Activated T-helper 2 cell treated with anti-CD3 and anti-CD28 coated beads, Interferon-gamma antibody, Interleukin-2, Interleukin-4, amounts not matched to agents 10 μg/mL and 5 μg/mL and 100 μg/mL, durations not matched to agents 14 hours and 24 hours and 36 hours (primary cell): ENCODE data around the gene YDJC. TPM values are rescaled to one million over a fixed set of nuclear protein-coding genes. Genes with fewer than 3 reads are reported as not detected.

Experiments used
- DNase-seq: peaks from one replicate; pipeline ENCODE4 v3.0.0; 2021; ENCODE audit warnings: low spot score
- H3K27ac Mint-ChIP-seq: one replicate; pipeline ENCODE4 v1.8.0; 2021; ENCODE audit warnings: mixed read lengths
- H3K27me3 Mint-ChIP-seq: one replicate; pipeline ENCODE4 v1.8.0; 2021; ENCODE audit warnings: low read depth, mixed read lengths
- H3K36me3 Mint-ChIP-seq: one replicate; pipeline ENCODE4 v1.8.0; 2021; ENCODE audit warnings: low read depth, mixed read lengths
- H3K4me1 Mint-ChIP-seq: one replicate; pipeline ENCODE4 v1.8.0; 2021; ENCODE audit warnings: low read depth, mixed read lengths
- H3K4me3 Mint-ChIP-seq: one replicate; pipeline ENCODE4 v1.8.0; 2021; ENCODE audit warnings: low read depth, mild to moderate bottlenecking, moderate library complexity, mixed read lengths
- H3K9me3 Mint-ChIP-seq: one replicate; pipeline ENCODE4 v1.8.0; 2021; ENCODE audit warnings: mixed read lengths
- intact Hi-C: fragments of 100-400 bp; cut with micrococcal nuclease; formaldehyde crosslinking; loops from one replicate; pipeline ENCODE4 v1.15.1; 2023
- total RNA-seq: library from RNA; stranded (reverse); gene quantifications from 2 replicates; pipeline ENCODE4 v1.2.3, GENCODE V29; 2022

Gene YDJC
- total RNA-seq, 1 donor from 2014 or later = 44.3 TPM

GRCh38 chr22:21661991-21662390 is 32.2 kb upstream of the YDJC start:
- Mint-ChIP-seq H3K27me3 (no peaks in the 10 kb centered on the region), H3K27ac (no peak overlapping the region), H3K4me3 (no peak overlapping the region), H3K4me1 (peaks cover 13% of the 10 kb centered on the region), H3K36me3 (peaks cover 3% of the 10 kb centered on the region), H3K9me3 (no peaks in the 10 kb centered on the region)
- DNase-seq = no peak
- intact Hi-C loops = no loop called here

GRCh38 chr22:21660904-21661303 is 31.1 kb upstream of the YDJC start:
- Mint-ChIP-seq H3K36me3 (peaks cover 6% of the 10 kb centered on the region), H3K4me1 (peaks cover 19% of the 10 kb centered on the region), H3K4me3 (no peak overlapping the region), H3K27me3 (no peaks in the 10 kb centered on the region), H3K9me3 (no peaks in the 10 kb centered on the region), H3K27ac (no peak overlapping the region)
- DNase-seq = no peak
- intact Hi-C loops = no loop called here

GRCh38 chr22:21659864-21660525 is 30.2 kb upstream of the YDJC start:
- H3K4me1 Mint-ChIP-seq = peaks cover 16% of the 10 kb centered on the region
- intact Hi-C loops = no loop called here
- H3K4me3 Mint-ChIP-seq = no peak overlapping the region
- no peaks in the 10 kb centered on the region for H3K27me3 Mint-ChIP-seq
- no peaks in the 10 kb centered on the region for H3K9me3 Mint-ChIP-seq
- DNase-seq = no peak
- no peak overlapping the region for H3K27ac Mint-ChIP-seq
- peaks cover 6% of the 10 kb centered on the region for H3K36me3 Mint-ChIP-seq

GRCh38 chr22:21657360-21658032 is 27.7 kb upstream of the YDJC start:
- Mint-ChIP-seq H3K4me1 (peaks cover 17% of the 10 kb centered on the region), H3K9me3 (no peaks in the 10 kb centered on the region), H3K27ac (peak overlapping the region; percentile 82), H3K4me3 (peak overlapping the region; percentile 76), H3K36me3 (peaks cover 6% of the 10 kb centered on the region), H3K27me3 (no peaks in the 10 kb centered on the region)
- peak; percentile 80 for DNase-seq
- intact Hi-C loops = loop anchor here (1.0 kb wide), 1 partner anchor 15 kb away; the partner anchor contains the start of gene SDF2L1

- peak overlapping the region; percentile 76 for H3K4me3 Mint-ChIP-seq
- H3K36me3 Mint-ChIP-seq = peaks cover 7% of the 10 kb centered on the region
- peaks cover 17% of the 10 kb centered on the region for H3K4me1 Mint-ChIP-seq
- H3K27me3 Mint-ChIP-seq = no peaks in the 10 kb centered on the region
- DNase-seq = no peak
- H3K9me3 Mint-ChIP-seq = no peaks in the 10 kb centered on the region
- H3K27ac Mint-ChIP-seq = peak overlapping the region; percentile 82
- intact Hi-C loops = loop anchor here (1.0 kb wide), 1 partner anchor 15 kb away; the partner anchor contains the start of gene SDF2L1
Measured at GRCh38 chr22:21657020-21657359, 27.2 kb upstream of the YDJC start.

GRCh38 chr22:21652547-21653545 is 23.0 kb upstream of the YDJC start:
- no peak for DNase-seq
- intact Hi-C loops = loop anchor here (1.0 to 5.0 kb wide), 3 partner anchors 11 to 66 kb away; partner anchors contain the start of genes PPIL2 and SDF2L1
- Mint-ChIP-seq H3K27ac (no peak overlapping the region), H3K36me3 (peaks cover 26% of the 10 kb centered on the region), H3K4me3 (peak overlapping the region; percentile 91), H3K9me3 (no peaks in the 10 kb centered on the region), H3K4me1 (peaks cover 24% of the 10 kb centered on the region), H3K27me3 (no peaks in the 10 kb centered on the region)

- intact Hi-C loops = loop anchor here (1.0 to 5.0 kb wide), 3 partner anchors 10 to 65 kb away; partner anchors contain the start of genes PPIL2 and SDF2L1
- Mint-ChIP-seq H3K4me1 (peaks cover 23% of the 10 kb centered on the region), H3K9me3 (no peaks in the 10 kb centered on the region), H3K4me3 (peak overlapping the region; percentile 91), H3K27me3 (no peaks in the 10 kb centered on the region), H3K36me3 (peaks cover 26% of the 10 kb centered on the region), H3K27ac (peak overlapping the region; percentile 89)
- peak; percentile 88 for DNase-seq
Measured at GRCh38 chr22:21652010-21652546, 22.3 kb upstream of the YDJC start.

- intact Hi-C loops = loop anchor here (1.0 to 5.0 kb wide), 3 partner anchors 9 to 64 kb away; partner anchors contain the start of genes PPIL2 and SDF2L1
- Mint-ChIP-seq H3K27ac (peak overlapping the region; percentile 89), H3K4me1 (peaks cover 20% of the 10 kb centered on the region), H3K9me3 (no peaks in the 10 kb centered on the region), H3K4me3 (peak overlapping the region; percentile 91), H3K36me3 (peaks cover 26% of the 10 kb centered on the region), H3K27me3 (no peaks in the 10 kb centered on the region)
- DNase-seq = no peak
Measured at GRCh38 chr22:21651521-21652009, 21.7 kb upstream of the YDJC start.

- H3K27ac Mint-ChIP-seq = peak overlapping the region; percentile 89
- H3K4me3 Mint-ChIP-seq = peak overlapping the region; percentile 91
- DNase-seq = no peak
- no peaks in the 10 kb centered on the region for H3K9me3 Mint-ChIP-seq
- H3K27me3 Mint-ChIP-seq = no peaks in the 10 kb centered on the region
- intact Hi-C loops = loop anchor here (5.0 kb wide), 1 partner anchor 64 kb away; no protein-coding TSS in a partner anchor
- H3K36me3 Mint-ChIP-seq = peaks cover 30% of the 10 kb centered on the region
- H3K4me1 Mint-ChIP-seq = peaks cover 17% of the 10 kb centered on the region
Measured at GRCh38 chr22:21650823-21651520, 21.1 kb upstream of the YDJC start.

- Mint-ChIP-seq H3K27me3 (no peaks in the 10 kb centered on the region), H3K9me3 (no peaks in the 10 kb centered on the region), H3K4me1 (peaks cover 17% of the 10 kb centered on the region), H3K4me3 (peak overlapping the region; percentile 91), H3K27ac (no peak overlapping the region), H3K36me3 (peaks cover 35% of the 10 kb centered on the region)
- no peak for DNase-seq
- intact Hi-C loops = loop anchor here (5.0 kb wide), 1 partner anchor 63 kb away; no protein-coding TSS in a partner anchor
Measured at GRCh38 chr22:21650280-21650679, 20.5 kb upstream of the YDJC start.

GRCh38 chr22:21646608-21647590 is 17.1 kb upstream of the YDJC start:
- Mint-ChIP-seq H3K27me3 (no peaks in the 10 kb centered on the region), H3K9me3 (no peaks in the 10 kb centered on the region), H3K27ac (no peak overlapping the region), H3K4me1 (peaks cover 24% of the 10 kb centered on the region), H3K4me3 (no peak overlapping the region), H3K36me3 (peaks cover 46% of the 10 kb centered on the region)
- intact Hi-C loops = no loop called here
- peak; percentile 70 for DNase-seq
